Measurements from ENCODE around the gene PRKACA.

- no peak for TF ChIP-seq E2F4 (IDR thresholded peaks at IDR 0.05; ENCODE audit: low read depth, low read length)
- no peak for TF ChIP-seq ETV6 (conservative IDR thresholded peaks at IDR 0.05 in 1 of 2, IDR thresholded peaks at IDR 0.05 in 1 of 2; ENCODE audit: borderline replicate concordance in 1 of 2, low read depth in 1 of 2)
- peak; percentile 25; the same call in 1 of the 2 replicates for TF ChIP-seq ZBED1 (IDR thresholded peaks at IDR 0.05; ENCODE audit: borderline replicate concordance)
- TF ChIP-seq ZNF207 (IDR thresholded peaks at IDR 0.05; ENCODE audit: borderline replicate concordance), result no peak
- TF ChIP-seq CBFB (IDR thresholded peaks at IDR 0.05; ENCODE audit: low read depth), result no peak
Observed at GRCh38 chr19:14091813-14092462, 25.6 kb downstream of the PRKACA start.

Data from GM12878 (cell line).